Liver (tissue), 3 donors: ENCODE data around the gene EXOC4.
"Not testable (repeated sequence)": the region's sequence is repeated elsewhere in the genome, so short reads cannot be mapped to it uniquely, and the experiment has no call there.

Experiments
- FOXA1 ChIP-seq: IDR thresholded peaks from 2 replicates; pipeline ENCODE4 v1.6.1; 2016; ENCODE audit warnings: antibody characterized with exemption
- HNF4G ChIP-seq: IDR thresholded peaks from 2 replicates; pipeline ENCODE4 v1.6.1; 2016; ENCODE audit warnings: antibody characterized with exemption
- NR2F2 ChIP-seq: IDR thresholded peaks from 2 replicates; pipeline ENCODE4 v1.6.1; 2016; ENCODE audit warnings: antibody characterized with exemption
- TF ChIP-seq, protein P1 (sequence below): fragments of 150-350 bp; IDR thresholded peaks from 2 replicates; pipeline ENCODE4 v1.5.1; 2017; ENCODE audit warnings: improper control_type of control experiment, low read depth, low read length; ENCODE audit not compliant: missing input control
- TF ChIP-seq, protein P2 (sequence below): IDR thresholded peaks from 2 replicates; pipeline ENCODE4 v1.6.1; 2016; ENCODE audit warnings: antibody characterized with exemption
- donor health status: healthy.
- donor health status: healthy.

DNA sequence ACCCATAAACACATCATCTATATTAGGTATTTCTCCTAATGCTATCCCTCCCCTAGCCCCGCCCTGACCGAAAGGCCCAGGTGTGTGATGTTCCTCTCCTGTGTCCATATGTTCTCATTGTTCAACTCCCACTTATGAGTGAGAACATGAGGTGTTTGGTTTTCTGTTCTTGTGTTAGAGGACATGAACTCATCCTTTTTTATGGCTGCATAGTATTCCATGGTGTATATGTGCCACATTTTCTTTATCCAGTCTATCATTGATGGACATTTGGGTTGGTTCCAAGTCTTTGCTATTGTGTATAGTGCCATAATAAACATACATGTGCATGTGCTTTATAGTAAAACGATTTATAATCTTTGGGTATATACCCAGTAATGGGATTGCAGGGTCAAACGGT, 68.5 kb downstream of the EXOC4 start:
- TF ChIP-seq, protein P1, sequence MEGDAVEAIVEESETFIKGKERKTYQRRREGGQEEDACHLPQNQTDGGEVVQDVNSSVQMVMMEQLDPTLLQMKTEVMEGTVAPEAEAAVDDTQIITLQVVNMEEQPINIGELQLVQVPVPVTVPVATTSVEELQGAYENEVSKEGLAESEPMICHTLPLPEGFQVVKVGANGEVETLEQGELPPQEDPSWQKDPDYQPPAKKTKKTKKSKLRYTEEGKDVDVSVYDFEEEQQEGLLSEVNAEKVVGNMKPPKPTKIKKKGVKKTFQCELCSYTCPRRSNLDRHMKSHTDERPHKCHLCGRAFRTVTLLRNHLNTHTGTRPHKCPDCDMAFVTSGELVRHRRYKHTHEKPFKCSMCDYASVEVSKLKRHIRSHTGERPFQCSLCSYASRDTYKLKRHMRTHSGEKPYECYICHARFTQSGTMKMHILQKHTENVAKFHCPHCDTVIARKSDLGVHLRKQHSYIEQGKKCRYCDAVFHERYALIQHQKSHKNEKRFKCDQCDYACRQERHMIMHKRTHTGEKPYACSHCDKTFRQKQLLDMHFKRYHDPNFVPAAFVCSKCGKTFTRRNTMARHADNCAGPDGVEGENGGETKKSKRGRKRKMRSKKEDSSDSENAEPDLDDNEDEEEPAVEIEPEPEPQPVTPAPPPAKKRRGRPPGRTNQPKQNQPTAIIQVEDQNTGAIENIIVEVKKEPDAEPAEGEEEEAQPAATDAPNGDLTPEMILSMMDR, result not testable (repeated sequence)
- TF ChIP-seq, protein P2, sequence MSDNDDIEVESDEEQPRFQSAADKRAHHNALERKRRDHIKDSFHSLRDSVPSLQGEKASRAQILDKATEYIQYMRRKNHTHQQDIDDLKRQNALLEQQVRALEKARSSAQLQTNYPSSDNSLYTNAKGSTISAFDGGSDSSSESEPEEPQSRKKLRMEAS, result not testable (repeated sequence)
- not testable (repeated sequence) for TF ChIP-seq FOXA1, NR2F2, HNF4G
